HG03558 (cell line): ENCODE data around the gene GATA2.

Source experiments
- ATAC-seq: cut with Tn5 transposase; IDR thresholded peaks from one replicate; pipeline ENCODE4 v1.9.1; 2021; ENCODE audit warnings: moderate number of reproducible peaks; ENCODE audit not compliant: unreplicated experiment; ENCODE audit errors: extremely low read depth

Gene GATA2

GRCh38 chr3:128503164-128503651 is 10.2 kb upstream of the GATA2 start:
- no peak for ATAC-seq

GRCh38 chr3:128502712-128503111 is 9.7 kb upstream of the GATA2 start:
- no peak for ATAC-seq

GRCh38 chr3:128501431-128501830 is 8.4 kb upstream of the GATA2 start:
- no peak for ATAC-seq

GRCh38 chr3:128500556-128500955 is 7.6 kb upstream of the GATA2 start:
- ATAC-seq, result no peak

- no peak for ATAC-seq
Measured at GRCh38 chr3:128499724-128500275, 6.8 kb upstream of the GATA2 start.

GRCh38 chr3:128498901-128499530 is 6.0 kb upstream of the GATA2 start:
- ATAC-seq, result no peak

GRCh38 chr3:128498127-128498626 is 5.2 kb upstream of the GATA2 start:
- no peak for ATAC-seq

- ATAC-seq, result no peak
Measured at GRCh38 chr3:128497305-128498126, 4.5 kb upstream of the GATA2 start.

- ATAC-seq, result no peak
Measured at GRCh38 chr3:128496602-128497304, 3.8 kb upstream of the GATA2 start.

GRCh38 chr3:128496019-128496601 is 3.1 kb upstream of the GATA2 start:
- no peak for ATAC-seq

- ATAC-seq, result no peak
Measured at GRCh38 chr3:128495435-128495970, 2.5 kb upstream of the GATA2 start.

GRCh38 chr3:128494367-128494650 is 1.3 kb upstream of the GATA2 start:
- no peak for ATAC-seq

GRCh38 chr3:128493570-128494366 is 767 bp upstream of the GATA2 start:
- ATAC-seq, result no peak

- no peak for ATAC-seq
Measured at GRCh38 chr3:128491941-128492670, 895 bp downstream of the GATA2 start.

GRCh38 chr3:128491691-128491940 is 1.4 kb downstream of the GATA2 start:
- ATAC-seq, result no peak

- ATAC-seq, result no peak
Measured at GRCh38 chr3:128490915-128491690, 1.9 kb downstream of the GATA2 start.

- no peak for ATAC-seq
Measured at GRCh38 chr3:128490650-128490914, 2.4 kb downstream of the GATA2 start.

GRCh38 chr3:128489927-128490649 is 2.9 kb downstream of the GATA2 start:
- no peak for ATAC-seq
